Erythroblast (primary cell): Measurements from ENCODE around the gene NLGN4Y.

ENCODE experiments used
- GATA1 ChIP-seq: IDR thresholded peaks from 2 replicates; pipeline ENCODE4 v1.6.1; 2011; ENCODE audit warnings: low read depth, mild to moderate bottlenecking, control low read depth, low read length, moderate library complexity
- POLR2A ChIP-seq: IDR thresholded peaks from 2 replicates; pipeline ENCODE4 v1.6.1; 2011; ENCODE audit warnings: mild to moderate bottlenecking, low read length

DNA sequence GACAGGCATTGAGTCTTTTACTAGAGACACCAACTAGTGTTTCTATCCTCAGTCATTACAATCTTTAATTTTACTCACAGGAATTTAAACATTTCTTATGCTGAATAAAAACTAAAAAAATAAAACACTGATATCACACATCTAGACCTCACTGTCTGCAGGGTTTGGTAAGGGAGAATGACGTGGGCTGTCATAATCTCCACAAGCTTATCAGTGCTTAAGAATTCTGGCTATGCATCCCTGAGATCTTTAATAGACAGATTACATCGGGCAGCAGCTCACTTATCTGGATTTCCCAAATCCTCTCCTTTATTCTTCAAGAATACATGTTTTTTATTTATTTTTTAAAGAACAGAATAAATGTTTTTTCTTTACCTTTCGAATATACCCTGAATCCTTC is 313.1 kb downstream of the NLGN4Y start:
- TF ChIP-seq POLR2A, result no peak
- no peak for TF ChIP-seq GATA1
